ENCODE measurements around the gene RBM25.
A peak's percentile ranks its signal among the peaks of the same experiment; 100 is the strongest.
"Not testable (repeated sequence)": the region's sequence is repeated elsewhere in the genome, so short reads cannot be mapped to it uniquely, and the experiment has no call there.

RBM25 gene

DNA sequence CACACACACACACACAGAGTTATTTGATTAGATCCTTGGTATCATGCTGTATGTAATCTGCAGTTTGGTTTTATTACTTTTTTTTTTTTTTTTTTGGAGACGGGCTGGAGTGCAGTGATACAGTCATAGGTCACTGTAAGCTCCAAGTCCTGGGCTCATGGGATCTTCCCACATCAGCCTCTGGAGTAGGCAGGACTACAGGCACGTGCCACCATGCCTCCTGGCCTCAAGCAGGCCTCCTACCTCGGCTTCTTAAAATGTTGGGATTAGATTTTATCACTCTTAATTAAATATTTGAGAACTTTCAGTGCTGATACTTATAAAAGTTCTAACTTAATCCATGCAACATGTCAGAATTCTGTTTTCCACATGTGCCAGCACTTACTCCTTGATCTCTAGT lies 46.7 kb downstream of the RBM25 start:
- no peak for DNase-seq

DNA sequence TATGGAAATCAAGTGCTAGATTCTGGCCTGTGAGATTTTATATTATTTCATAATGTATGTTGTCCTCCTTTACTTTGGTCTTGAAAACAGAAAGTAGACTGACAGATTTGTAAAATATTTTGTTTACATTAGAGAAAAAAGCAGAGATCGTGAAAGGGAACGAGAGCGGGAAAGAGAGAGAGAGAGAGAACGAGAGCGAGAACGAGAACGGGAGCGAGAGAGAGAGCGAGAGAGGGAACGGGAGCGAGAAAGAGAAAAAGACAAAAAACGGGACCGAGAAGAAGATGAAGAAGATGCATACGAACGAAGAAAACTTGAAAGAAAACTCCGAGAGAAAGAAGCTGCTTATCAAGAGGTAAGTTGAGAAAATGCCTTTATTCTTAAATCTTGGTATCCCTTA lies 47.4 kb downstream of the RBM25 start:
- DNase-seq, result no peak

DNA sequence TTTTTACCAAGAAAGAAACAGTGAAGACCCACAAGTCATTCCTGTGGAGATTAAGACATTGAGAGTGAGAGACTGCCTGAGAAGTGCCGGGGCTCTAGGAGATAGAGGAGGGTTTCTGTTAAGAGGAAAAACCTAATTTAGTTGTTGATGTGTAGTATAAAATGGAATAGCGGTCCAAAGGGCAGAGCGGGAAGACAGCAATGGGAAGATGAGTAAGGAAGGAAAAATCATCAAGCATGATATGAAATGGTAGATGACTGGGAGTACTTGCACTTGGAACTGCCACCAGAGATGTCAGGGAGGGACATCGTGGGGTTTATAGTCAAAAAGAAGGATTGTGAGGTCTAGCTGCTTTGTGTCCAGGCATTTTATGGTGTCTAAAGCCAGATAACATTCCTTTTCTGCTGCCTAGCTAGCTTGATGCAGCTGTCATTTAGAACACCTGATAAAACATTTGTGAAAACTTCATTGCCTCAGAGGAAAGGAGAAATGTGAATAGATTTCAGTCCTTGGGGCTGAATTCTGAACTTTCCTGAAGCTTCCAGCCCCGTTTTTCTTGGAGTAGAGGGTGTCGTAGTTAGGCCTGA lies 57.8 kb downstream of the RBM25 start:
- no peak for DNase-seq

DNA sequence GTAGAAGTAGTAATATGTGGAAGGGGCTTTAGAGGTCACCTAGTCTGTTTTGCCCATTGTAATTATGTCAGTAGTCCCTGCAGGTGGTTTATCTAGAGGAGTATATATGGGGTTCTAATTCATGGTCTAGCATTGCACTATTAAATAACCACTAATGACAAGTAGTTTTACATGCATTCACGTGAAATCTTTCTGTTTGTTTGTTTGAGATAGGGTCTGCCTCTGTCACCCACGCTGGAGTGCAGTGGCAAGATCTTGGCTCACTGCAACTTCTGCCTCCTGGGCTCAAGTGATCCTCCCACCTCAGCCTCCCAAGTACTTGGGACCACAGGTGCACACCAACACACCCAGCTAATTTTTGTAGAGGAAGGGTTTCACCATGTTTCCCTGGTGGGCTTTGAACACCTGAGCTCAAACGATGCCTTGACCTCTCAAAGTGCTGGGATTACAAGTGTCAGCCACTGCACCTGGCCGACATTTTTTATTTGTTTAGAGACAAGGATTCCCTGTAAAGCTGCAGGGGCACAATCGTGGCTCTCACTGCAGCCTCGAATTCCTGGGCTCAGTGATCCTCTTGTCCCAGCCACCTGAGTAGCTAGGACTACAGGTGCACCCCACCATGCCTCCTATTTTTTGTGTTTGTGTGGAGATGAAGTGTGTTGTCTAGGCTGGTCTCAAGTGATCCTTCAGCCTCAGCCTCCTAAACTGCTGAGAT lies 66.0 kb downstream of the RBM25 start:
- no peak for DNase-seq

DNA sequence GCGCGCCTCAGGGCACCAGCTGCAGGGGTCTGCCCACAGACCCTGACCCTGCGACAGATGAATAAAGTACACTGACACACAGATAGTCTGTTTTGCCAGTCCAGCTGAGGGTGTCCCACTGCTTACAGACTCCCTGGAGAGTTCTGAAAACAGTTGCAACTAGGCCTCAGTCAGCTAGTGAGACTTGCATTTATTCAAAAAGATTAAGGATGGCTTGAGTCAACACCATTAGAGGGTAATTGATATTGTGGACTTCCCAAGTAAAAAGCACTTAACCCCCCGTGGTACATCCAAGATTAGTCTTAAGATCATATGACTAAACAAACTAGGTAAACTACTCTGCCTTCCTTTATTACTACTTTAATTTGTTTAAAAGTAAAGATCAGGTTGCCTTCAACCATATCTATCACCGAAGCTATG lies 66.8 kb downstream of the RBM25 start:
- DNase-seq, result no peak

DNA sequence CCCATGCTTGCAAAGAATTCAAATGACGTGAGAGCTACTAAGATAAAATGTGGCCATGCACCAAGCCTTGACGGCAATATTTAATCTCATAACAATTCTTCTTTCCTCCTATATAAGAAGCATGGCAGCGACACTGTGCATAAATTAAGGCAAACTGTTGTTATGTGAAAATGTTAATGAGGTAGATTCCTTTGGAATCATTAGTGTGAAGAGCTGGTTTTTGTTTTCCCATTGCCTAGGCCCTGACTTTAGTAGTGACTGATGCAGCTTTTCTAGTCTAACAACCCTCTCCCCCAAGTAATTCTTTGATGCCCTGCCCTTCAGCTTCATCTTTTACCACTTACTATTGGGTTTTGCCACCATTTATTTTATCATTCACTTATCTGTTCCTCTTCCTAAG lies 67.4 kb downstream of the RBM25 start:
- DNase-seq, result no peak

DNA sequence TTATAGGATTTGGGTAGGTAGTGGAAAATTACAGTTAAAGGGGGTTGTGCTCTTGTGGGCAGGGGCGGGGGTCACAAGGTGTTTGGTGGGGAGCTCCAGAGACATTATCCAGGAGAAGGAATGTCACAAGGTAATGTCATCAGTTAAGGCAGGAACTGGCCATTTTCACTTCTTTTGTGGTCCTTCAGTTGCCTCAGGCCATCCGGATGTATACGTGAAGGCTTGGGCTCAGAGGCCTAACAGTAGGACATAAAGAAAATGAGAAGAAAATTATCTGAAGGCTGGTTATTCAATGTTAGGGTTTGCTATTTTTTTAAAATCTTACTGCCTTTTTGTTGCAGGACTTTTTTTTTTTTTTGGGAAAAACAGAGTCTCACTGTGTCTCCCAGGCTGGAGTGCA lies 75.5 kb downstream of the RBM25 start:
- no peak for DNase-seq

DNA sequence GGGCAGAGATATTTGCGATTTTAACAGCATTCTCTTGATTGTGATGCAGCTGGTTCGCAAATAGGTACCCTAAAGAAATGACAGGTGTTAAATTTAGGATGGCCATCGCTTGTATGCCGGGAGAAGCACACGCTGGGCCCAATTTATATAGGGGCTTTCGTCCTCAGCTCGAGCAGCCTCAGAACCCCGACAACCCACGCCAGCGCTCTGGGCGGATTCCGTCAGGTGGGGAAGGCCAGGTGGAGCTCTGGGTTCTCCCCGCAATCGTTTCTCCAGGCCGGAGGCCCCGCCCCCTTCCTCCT lies 77.7 kb downstream of the RBM25 start:
- DNase-seq, result no peak

DNA sequence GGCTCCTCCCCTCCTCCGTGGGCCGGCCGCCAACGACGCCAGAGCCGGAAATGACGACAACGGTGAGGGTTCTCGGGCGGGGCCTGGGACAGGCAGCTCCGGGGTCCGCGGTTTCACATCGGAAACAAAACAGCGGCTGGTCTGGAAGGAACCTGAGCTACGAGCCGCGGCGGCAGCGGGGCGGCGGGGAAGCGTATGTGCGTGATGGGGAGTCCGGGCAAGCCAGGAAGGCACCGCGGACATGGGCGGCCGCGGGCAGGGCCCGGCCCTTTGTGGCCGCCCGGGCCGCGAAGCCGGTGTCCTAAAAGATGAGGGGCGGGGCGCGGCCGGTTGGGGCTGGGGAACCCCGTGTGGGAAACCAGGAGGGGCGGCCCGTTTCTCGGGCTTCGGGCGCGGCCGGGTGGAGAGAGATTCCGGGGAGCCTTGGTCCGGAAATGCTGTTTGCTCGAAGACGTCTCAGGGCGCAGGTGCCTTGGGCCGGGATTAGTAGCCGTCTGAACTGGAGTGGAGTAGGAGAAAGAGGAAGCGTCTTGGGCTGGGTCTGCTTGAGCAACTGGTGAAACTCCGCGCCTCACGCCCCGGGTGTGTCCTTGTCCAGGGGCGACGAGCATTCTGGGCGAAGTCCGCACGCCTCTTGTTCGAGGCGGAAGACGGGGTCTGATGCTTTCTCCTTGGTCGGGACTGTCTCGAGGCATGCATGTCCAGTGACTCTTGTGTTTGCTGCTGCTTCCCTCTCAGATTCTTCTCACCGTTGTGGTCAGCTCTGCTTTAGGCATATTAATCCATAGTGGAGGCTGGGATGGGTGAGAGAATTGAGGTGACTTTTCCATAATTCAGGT lies 78.3 kb downstream of the RBM25 start, which contains the start of gene PSEN1:
PSEN1 (plus strand) TSS at position 121 of the 839 bp plus-strand sequence. CDS start 11,513 bp downstream, outside the sequence.
- DNase-seq, result peak; percentile 97

DNA sequence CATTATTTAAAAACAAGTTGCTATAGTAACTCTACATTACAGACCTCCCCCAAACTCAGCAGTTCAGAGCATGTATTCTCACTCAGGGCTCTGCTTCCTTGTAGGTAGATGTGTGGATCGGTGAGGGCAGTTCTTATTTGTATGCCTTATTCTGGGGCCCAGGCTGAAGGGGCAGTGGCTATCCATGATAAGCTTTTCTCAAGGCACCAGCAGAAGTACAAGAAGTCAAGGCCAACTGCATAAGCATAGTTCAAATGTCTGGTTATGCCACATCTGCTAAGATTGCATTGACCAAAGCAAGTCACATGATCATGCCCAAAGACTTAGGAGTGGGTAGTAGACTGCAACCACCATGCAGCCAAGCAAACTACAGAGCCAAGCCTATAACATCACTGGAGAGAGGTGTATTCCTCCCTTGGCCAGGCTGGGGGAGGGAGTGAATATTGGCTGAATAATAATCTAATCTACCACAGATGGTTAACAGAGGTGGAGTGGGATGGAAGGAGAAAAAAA lies 82.5 kb downstream of the RBM25 start:
- DNase-seq, result no peak

DNA sequence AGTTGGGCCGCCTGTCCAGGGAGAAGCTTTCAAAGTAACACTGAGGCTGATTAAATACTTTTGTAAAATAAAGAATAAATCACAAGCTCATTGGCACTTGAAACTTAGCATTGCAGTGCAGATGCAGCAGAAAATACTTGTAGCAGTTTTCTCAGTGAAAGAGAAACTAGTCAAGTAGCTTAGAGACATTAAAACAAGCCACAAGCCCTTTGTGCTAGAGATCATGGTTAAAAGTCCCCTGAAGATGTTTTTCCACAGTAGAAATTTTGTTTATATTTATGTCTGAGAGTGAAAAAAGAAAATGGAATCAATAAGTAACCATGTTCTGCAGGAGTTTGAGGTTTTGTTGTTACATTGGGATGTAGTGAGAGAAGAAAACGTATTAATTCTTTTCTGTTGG lies 83.9 kb downstream of the RBM25 start:
- no peak for DNase-seq

DNA sequence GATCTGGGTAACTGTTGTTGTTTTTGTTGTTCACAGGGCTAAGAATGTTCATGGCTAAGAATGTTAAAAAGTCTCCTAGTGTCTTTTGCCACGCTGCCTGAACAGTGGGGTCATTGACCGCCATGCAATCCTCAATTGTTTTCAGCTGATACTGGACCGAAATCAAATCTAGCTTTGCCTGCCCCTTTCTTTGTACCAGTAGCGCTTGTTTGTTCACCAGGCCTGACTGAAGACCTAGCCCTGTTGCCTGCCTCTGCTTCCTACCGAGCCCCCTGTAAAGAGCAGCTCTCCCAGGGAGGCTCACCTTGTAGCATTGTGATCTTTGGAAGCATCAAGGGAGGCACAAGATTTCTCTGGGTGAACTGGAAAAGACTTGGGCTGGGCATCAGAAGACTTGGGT lies 84.7 kb downstream of the RBM25 start:
- DNase-seq, result no peak

DNA sequence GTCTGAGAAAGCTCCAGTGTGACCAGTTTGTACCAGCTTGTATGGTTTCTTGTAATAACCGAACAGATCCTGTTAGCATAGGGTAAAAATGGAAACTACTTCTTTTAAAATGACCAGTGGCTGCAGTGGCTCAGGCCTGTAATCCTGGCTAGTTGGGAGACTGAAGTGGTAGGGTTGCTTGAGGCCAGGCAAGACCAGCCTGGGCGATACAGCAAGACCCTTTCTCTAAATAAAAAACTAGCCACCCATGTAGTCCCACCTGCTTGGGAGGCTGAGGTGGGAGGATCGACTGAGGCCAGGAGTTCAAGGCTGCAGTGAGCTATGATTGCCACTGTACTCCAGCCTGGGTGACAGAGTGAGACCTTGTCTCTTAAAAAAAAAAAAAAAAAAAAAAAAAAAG lies 85.3 kb downstream of the RBM25 start:
- no peak for DNase-seq

DNA sequence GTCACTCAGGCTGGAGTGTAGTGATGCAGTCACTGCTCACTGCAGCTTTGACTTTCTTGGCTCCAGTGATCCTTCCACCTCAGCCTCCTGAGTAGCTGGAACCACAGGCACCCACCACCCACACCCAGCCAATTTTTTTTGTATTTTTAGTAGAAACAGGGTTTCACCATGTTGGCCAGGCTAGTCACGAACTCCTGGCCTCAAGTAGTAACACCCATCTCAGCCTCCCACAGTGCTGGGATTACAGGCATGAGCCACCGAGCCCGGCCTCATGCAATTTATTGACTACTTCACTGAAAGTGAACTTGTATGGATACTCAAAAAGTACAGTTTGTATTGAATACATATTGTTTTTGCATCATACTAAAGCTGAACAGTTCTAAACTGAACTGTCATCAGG lies 87.0 kb downstream of the RBM25 start:
- no peak for DNase-seq

DNA sequence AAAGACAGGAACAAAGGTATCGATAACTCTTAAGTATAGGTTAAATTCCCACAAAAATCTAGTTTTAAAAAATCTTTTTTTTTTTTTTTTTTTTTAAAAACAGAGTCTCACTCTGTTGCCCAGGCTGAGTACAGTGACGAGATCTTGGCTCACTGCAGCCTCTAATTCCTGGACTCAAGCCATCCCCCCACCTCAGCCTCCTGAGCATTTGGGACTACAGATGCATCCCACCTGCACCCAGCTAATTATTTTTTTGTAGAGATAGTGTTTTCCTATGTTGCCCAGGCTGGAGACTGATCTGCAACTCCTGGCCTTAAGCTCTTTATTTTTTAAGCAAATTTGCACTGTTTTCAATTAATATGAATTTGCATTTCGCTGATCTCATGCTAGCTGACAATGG lies 87.8 kb downstream of the RBM25 start:
- DNase-seq, result no peak

DNA sequence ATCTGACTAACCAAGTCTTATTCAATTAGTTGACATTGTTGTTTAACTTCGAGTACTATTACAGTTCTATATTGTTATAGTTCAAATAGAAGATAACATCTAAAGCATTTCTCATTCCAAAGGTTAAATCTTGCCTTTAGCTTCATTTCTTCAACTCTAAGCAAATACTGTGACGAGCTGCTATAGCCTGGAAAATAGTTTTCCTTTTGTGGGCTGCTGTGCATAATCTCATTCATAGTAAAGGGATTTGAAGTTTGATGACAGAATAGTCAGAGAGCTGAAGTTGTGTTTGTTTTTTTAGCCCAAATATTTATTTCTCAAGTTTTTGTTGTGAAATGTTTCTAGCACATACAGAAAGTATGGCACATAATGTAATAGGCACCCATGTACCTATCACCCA lies 91.4 kb downstream of the RBM25 start:
- DNase-seq, result no peak

DNA sequence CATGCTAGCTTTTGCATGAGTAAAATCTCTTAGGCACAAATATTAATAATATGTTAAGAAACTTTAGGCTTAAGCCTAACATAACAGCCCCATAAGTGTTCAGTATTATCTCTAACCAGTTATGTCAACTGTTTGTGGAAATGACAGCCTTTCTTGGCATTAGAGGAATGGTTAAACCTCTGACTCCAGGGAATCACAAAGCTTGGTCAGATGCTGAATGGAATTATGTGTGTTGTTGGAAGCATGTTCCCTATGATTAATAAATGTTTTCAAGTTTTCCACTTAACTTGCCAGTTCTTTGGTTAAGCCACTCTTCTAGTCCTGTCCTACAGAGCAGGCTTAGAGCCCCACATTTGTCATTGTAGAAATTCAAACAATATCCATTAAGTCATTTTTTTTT lies 94.9 kb downstream of the RBM25 start:
- DNase-seq, result no peak

DNA sequence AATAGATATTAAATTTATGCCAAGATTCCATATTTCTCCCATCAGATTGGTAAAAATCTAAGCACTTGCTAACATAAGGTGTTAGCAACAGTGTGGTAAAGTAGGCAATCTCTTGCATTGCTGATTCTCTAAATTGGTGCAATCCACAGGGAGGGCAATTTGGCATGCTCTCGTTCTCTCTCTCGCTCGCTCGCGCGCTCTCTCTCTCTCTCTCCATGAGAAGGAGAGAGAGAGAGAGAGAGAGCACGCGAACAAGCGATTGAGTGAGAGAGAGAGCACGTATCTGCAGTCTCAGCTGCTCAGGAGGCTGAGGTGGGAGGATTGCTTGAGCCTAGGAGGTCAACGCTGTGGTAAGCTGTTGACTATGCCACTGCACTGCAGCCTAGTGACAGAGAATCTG lies 103.9 kb downstream of the RBM25 start:
- no peak for DNase-seq

DNA sequence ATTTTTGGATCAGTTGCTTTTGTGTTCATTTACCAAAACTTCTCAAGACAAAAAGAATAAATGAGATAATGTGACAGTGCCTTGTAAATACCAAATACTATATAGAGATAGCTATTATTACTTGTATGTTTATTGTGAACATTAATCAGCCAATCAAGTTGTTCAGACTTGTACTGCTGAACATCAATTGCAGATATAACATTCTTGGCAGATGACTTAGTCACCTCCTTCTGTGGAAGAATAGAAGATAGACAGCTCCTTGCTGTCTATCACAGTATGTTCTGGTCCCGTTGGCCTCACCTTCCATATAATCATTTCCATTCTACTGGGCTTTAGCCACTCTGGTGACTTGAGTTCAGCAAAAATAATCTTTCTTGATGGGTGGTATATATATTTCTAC lies 108.1 kb downstream of the RBM25 start:
- DNase-seq, result no peak

DNA sequence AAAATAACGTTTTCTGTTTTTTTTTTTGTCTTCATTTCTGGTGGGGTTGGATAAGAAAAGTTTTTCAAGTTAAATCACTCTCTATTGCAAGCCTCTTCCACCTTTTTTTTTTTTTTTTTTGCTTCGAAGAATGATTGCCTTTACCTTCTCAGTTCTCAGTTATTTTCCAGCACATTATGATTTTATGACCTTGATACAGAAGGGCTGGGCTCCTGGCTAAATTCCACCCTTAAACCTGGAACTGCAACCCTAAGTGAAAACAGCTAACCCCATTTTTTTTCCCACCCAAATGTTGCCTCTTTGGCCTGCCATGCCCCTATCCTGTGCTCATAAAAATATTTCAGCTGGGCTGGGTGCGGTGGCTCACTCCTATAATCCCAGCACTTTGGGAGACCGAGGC lies 109.4 kb downstream of the RBM25 start:
- DNase-seq, result no peak

DNA sequence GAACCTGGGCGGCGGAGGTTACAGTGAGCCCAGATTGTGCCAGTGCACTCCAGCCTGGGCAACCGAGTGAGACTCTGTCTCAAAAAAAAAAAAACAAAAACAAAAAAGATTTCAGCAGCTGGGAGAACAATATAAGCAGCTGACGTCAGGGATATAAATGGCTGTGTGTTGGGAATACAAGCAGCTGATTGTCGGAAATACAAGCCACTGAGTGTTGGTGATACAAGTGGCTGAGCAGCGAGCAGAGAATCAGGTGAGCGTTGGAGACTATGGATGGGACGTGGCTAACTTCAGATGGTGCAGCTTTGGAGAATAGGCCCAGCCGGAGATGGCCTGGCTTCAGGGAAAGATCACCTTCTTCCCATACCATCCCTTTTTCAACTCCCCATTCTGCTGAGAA lies 109.9 kb downstream of the RBM25 start:
- no peak for DNase-seq

DNA sequence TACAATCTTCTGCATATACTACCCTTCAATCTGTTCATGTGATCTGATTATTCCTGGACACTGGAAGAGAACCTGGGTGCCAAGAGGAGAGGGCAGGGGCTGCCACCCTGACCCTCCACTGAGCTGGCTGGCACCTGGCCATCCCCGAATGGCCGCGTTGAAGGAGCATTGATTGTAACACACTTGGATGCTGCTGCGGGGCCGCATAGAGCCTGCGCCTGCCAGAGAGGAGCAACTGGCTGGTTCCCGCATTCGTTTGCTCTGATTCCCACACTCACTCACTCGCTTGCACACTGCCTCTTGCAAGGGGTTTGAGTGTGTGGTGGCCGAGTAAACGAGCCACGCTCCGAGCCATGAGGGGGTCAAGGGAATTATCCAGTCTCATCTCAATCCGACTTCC lies 110.4 kb downstream of the RBM25 start:
- no peak for DNase-seq

DNA sequence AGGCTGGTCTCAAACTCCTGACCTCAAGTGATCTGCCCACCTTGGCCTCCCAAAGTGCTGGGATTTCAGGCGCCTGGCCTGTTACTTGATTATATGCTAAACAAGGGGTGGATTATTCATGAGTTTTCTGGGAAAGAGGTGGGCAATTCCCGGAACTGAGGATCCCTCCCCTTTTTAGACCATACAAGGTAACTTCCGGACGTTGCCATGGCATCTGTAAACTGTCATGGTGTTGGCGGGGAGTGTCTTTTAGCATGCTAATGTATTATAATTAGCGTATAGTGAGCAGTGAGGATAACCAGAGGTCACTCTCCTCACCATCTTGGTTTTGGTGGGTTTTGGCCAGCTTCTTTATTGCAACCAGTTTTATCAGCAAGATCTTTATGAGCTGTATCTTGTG lies 111.5 kb downstream of the RBM25 start:
- DNase-seq, result not testable (repeated sequence)

DNA sequence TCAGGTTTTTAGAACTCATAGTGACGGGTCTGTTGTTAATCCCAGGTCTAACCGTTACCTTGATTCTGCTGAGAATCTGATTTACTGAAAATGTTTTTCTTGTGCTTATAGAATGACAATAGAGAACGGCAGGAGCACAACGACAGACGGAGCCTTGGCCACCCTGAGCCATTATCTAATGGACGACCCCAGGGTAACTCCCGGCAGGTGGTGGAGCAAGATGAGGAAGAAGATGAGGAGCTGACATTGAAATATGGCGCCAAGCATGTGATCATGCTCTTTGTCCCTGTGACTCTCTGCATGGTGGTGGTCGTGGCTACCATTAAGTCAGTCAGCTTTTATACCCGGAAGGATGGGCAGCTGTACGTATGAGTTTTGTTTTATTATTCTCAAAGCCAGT lies 112.4 kb downstream of the RBM25 start:
- no peak for DNase-seq

Measured in CD4-positive, alpha-beta T cell treated with Interleukin-15 for 1 hour (primary cell).